ENCODE results near the gene TMEM169. TPM values are rescaled to one million over a fixed set of nuclear protein-coding genes. Genes with fewer than 3 reads are reported as not detected.

TMEM169 gene
- total and polyA plus RNA-seq, 9 of the 15 experiments (the other 6 are each of a cell fraction or from before 2014, with no cell fraction given) = 0.01 to 0.09 (median 0.04) TPM; not detected in 5

DNA sequence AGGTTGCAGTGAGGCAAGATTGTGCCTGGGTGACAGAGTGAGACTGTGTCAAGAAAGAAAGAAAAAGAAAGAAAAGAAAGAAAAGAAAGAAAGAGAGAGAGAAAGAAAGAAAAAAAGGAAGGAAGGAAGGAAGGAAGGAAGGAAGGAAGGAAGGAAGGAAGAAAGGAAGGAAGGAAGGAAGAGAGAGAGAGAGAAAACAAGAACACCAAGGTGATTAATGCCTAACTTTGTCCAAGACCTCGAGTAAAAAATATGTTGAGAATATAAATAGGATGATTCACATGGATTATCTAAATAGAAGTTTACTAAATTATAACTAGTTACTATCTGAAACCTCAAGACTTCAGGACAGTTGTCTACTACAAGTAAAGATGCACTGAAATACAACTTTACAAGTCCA is 7.3 kb upstream of the TMEM169 start (continued):
- TF ChIP-seq, protein P1, sequence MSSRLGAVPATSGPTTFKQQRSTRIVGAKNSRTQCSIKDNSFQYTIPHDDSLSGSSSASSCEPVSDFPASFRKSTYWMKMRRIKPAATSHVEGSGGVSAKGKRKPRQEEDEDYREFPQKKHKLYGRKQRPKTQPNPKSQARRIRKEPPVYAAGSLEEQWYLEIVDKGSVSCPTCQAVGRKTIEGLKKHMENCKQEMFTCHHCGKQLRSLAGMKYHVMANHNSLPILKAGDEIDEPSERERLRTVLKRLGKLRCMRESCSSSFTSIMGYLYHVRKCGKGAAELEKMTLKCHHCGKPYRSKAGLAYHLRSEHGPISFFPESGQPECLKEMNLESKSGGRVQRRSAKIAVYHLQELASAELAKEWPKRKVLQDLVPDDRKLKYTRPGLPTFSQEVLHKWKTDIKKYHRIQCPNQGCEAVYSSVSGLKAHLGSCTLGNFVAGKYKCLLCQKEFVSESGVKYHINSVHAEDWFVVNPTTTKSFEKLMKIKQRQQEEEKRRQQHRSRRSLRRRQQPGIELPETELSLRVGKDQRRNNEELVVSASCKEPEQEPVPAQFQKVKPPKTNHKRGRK (tag; IDR thresholded peaks at IDR 0.05) = peak; percentile 67
- TF ChIP-seq FOXA1 (IDR thresholded peaks at IDR 0.05; ENCODE audit: borderline replicate concordance) (no peak), EP400 (IDR thresholded peaks at IDR 0.05) (no peak)

DNA sequence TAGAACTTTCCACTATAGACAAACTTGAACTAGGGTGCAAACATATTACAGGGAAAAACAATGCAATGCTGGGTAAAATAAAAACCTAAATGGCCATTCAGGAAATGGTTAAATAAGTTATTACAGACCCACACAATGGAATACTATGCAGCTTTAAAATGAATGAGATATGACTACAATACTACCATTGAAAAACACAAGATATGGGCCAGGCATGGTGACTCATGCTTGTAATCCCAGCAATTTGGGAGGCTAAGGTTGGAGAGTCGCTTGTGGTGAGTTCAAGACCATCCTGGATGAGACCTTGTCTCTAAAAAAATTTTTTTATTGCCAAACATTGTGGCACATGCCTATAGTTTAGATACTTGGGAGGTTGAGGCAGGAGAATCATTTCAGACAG is 6.9 kb upstream of the TMEM169 start:
- no peak for FAIRE-seq
- no TSS peak for BruUV-seq (replicated peaks)
- TF ChIP-seq HDAC1 (IDR thresholded peaks at IDR 0.05) = no peak
- TF ChIP-seq ADNP (tag; IDR thresholded peaks at IDR 0.05) = 0 out of 2 replicates have a peak, but pooled peaks have one; percentile 26
- 0 out of 2 replicates have a peak, but pooled peaks have one; percentile 17 for TF ChIP-seq SOX6 (IDR thresholded peaks at IDR 0.05)
- no peak for TF ChIP-seq CAMTA2 (CRISPR knock-in tag; conservative IDR thresholded peaks at IDR 0.05)
- peak; percentile 63 for TF ChIP-seq FOSL1 (tag; conservative IDR thresholded peaks at IDR 0.05)
- TF ChIP-seq HNRNPLL (IDR thresholded peaks at IDR 0.05; ENCODE audit: low read depth, low read length, poor library complexity, severe bottlenecking) = no peak
- TF ChIP-seq POLR2AphosphoS2 (IDR thresholded peaks at IDR 0.05; ENCODE audit: low read length) = no peak
- no peak for TF ChIP-seq NFE2 (IDR thresholded peaks at IDR 0.05; ENCODE audit: low read depth)
- peak; percentile 20; the same call in 1 of the 2 replicates for TF ChIP-seq DPF2 (IDR thresholded peaks at IDR 0.05)
- no peak for TF ChIP-seq ETV5 (CRISPR knock-in tag; IDR thresholded peaks at IDR 0.05; ENCODE audit: low read depth)
- TF ChIP-seq ARID1B (IDR thresholded peaks at IDR 0.05) = 0 out of 2 replicates have a peak, but pooled peaks have one; percentile 10
- no peak for TF ChIP-seq ZEB2 (IDR thresholded peaks at IDR 0.05)
- no peak for TF ChIP-seq OTX1 (CRISPR knock-in tag; IDR thresholded peaks at IDR 0.05)
- TF ChIP-seq NEUROD1 (IDR thresholded peaks at IDR 0.05; ENCODE audit: borderline replicate concordance, low read depth, low read length, partially characterized antibody) = no peak
- peak; percentile 73 for TF ChIP-seq JUND (IDR thresholded peaks at IDR 0.05; ENCODE audit: borderline replicate concordance, low read depth, low read length)
- TF ChIP-seq JUND (tag; IDR thresholded peaks at IDR 0.05; ENCODE audit: borderline replicate concordance, low read depth, low read length) = peak; percentile 51; the same call in 1 of the 3 replicates
- TF ChIP-seq ZNF274 (IDR thresholded peaks at IDR 0.05; ENCODE audit: borderline replicate concordance, low read depth, low read length) = no peak
- peak; percentile 80 for TF ChIP-seq ATF3 (IDR thresholded peaks at IDR 0.05)
- no peak for TF ChIP-seq ATF3 (CRISPR knock-in tag; conservative IDR thresholded peaks at IDR 0.05)

More for the DNA sequence above, 6.9 kb upstream of the TMEM169 start:
- H2AFZ ChIP-seq (ENCODE audit: low read depth, low read length) = no peak overlapping the region
- H3K9me1 ChIP-seq (ENCODE audit: control insufficient read depth, insufficient read depth, low read length) = no peaks in the 10 kb centered on the region
- no peaks in the 10 kb centered on the region; a peak in 2 of 5 replicates for H3K4me1 ChIP-seq (replicated peaks in 1 of 2; ENCODE audit: control insufficient read depth in 2 of 2, insufficient read depth in 2 of 2, low read length in 2 of 2)
- peak in 1 of 4 experiments; percentile 27 for DNase-seq (ENCODE audit: extremely low read depth in 1 of 4, low spot score in 3 of 4)
- no peak overlapping the region for H3K9ac ChIP-seq (ENCODE audit: insufficient read depth in 1 of 2, low read depth in 2 of 2, low read length in 2 of 2)
- no peaks in the 10 kb centered on the region for H4K20me1 ChIP-seq (replicated peaks; ENCODE audit: control insufficient read depth, insufficient read depth, low read length)
- 29% methylated on average over 1 of the region's 1 CpG for whole genome bisulfite sequencing (ENCODE audit: insufficient coverage, low coverage, missing lambda C conversion rate)
- no peaks in the 10 kb centered on the region for H3K9me3 ChIP-seq (replicated peaks; ENCODE audit: control insufficient read depth, insufficient read depth, low read depth, low read length)
- ChIA-PET CTCF (ENCODE audit: low intra/inter-chr PET ratio) (no interaction called here), POLR2A (no interaction called here)
- H3K27me3 ChIP-seq (ENCODE audit: control insufficient read depth in 2 of 2, insufficient read depth in 2 of 2, low read length in 2 of 2) = no peaks in the 10 kb centered on the region
- no peaks in the 10 kb centered on the region for H3K79me2 ChIP-seq (ENCODE audit: control insufficient read depth, insufficient read depth, low read length)
- H3K27ac ChIP-seq (ENCODE audit: extremely low read depth, low read depth, low read length) = no peak overlapping the region
- no peaks in the 10 kb centered on the region; the same call in 2 of the 3 replicates for H3K36me3 ChIP-seq (ENCODE audit: control insufficient read depth, insufficient read depth, low read length)
- in situ Hi-C loops (cut with MboI) = no loop called here
- intact Hi-C loops (cut with micrococcal nuclease) = loop anchor here (5.0 kb wide), 1 partner anchor 33 kb away; the partner anchor contains the start of gene XRCC5
- no peak overlapping the region for H3K4me3 ChIP-seq
- H3K4me2 ChIP-seq (ENCODE audit: insufficient read depth, low read length) = no peak overlapping the region
- peak; percentile 73 for ATAC-seq

All from K562 (cell line).